Cardiac fibroblast (primary cell): Measurements from ENCODE around the gene PPHLN1.
"Not testable (repeated sequence)": the region's sequence is repeated elsewhere in the genome, so short reads cannot be mapped to it uniquely, and the experiment has no call there.

Source experiments
- DNase-seq, 2 donors: peaks; one replicate each; pipeline versions ENCODE4 v3.0.0 to v3.0.0-alpha.2; 2010; ENCODE audit warnings: low read depth in 2 of 2
- H3K4me3 ChIP-seq, 2 donors: replicated peaks in 1 of 2; 1 replicate in 1 of 2; 2 replicates in 1 of 2; pipeline ENCODE4 v1.5.1; 2011; ENCODE audit warnings: low read depth in 2 of 2, low read length in 2 of 2, mild to moderate bottlenecking in 2 of 2, moderate library complexity in 1 of 2
- TF ChIP-seq, protein P1 (sequence below): IDR thresholded peaks from one replicate; pipeline ENCODE4 v1.5.1; 2011; ENCODE audit warnings: low read depth, mild to moderate bottlenecking, low read length, inconsistent platforms

The PPHLN1 gene

GRCh38 chr12:42332301-42333285, 6.6 kb downstream of the PPHLN1 start:
- H3K4me3 ChIP-seq: no peak overlapping the region
- TF ChIP-seq, protein P1, sequence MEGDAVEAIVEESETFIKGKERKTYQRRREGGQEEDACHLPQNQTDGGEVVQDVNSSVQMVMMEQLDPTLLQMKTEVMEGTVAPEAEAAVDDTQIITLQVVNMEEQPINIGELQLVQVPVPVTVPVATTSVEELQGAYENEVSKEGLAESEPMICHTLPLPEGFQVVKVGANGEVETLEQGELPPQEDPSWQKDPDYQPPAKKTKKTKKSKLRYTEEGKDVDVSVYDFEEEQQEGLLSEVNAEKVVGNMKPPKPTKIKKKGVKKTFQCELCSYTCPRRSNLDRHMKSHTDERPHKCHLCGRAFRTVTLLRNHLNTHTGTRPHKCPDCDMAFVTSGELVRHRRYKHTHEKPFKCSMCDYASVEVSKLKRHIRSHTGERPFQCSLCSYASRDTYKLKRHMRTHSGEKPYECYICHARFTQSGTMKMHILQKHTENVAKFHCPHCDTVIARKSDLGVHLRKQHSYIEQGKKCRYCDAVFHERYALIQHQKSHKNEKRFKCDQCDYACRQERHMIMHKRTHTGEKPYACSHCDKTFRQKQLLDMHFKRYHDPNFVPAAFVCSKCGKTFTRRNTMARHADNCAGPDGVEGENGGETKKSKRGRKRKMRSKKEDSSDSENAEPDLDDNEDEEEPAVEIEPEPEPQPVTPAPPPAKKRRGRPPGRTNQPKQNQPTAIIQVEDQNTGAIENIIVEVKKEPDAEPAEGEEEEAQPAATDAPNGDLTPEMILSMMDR: peak; percentile 51
- peak; percentile 67 to 70 for DNase-seq

DNA sequence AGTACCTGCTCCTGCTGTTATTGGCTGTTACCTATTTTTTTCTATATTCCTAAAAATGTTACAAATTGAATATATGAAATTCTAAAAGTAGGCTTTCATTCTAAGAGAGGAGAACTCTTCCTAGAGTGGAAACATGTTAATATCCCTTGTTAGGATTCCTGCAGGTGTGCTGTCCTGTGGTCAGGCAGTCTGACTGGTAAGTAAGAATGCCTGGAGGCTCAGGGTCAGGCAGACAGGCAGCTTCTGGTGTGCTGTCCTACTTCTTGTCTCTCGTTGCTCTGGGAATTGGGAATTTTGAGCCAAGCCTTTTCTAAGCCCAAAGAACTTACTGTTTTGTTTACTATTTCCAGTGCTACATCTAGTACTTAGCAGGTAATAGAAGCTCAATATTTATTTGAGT, 10.3 kb downstream of the PPHLN1 start:
- no peak for DNase-seq
- H3K4me3 ChIP-seq: no peak overlapping the region
- TF ChIP-seq, protein P1: no peak

DNA sequence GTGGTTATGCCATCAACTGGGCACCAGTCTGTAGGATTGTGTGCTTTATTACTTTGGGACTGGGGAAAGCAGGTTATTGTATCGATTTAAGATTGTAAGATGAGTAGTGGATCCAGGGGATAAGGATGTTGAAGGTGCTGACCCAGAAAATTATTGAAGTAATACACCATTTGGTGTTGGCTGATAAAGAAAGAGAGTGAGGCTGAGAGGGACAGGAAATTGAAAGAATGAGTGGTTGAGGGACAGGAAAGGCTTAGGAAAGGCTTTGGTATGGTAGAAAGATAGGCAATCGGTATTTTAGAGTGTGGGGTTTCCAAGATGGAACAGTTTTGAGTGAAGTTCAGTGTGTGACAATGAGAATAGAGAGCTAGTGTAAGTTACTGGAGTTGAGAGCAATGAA, 12.3 kb downstream of the PPHLN1 start:
- TF ChIP-seq, protein P1: no peak
- H3K4me3 ChIP-seq: no peak overlapping the region
- DNase-seq: no peak

DNA sequence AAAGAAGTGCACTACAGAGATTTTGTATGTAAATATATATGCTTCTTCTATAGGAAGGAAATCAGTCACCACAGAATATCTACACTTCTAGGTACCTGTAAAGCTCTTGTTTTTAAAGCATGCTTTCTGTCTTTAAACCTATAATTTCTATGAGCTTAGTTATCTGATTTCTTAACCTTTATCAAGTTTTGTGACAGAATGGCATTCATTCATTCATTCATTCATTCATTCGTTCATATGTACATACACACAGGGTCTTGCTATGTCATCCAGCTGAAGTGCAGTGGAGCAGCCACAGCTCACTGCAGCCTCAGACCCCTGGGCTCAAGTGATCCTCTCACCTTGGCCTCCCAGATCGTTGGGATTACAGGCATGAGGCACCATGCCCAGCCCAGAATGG, 16.1 kb downstream of the PPHLN1 start:
- DNase-seq: no peak
- H3K4me3 ChIP-seq: no peak overlapping the region
- TF ChIP-seq, protein P1: no peak

DNA sequence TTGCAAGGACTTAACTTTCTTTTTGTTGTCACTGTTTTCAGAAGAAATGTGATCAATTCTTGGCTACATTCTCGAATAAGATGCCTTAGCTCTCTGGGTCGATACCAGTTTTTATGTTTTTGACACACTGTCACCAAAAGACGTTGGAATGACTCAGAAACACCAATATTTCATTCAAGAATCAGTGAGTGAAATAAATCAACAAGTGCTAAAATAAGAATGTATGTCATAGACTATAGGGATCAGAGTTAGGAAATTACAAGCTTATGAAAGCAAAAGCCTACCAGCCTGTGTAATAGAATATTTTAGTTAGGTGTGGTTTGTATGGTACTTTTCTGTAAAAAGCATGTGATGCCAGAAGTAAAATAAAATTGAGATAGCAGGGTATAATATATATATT, 17.8 kb downstream of the PPHLN1 start:
- DNase-seq: no peak
- TF ChIP-seq, protein P1: no peak
- no peak overlapping the region for H3K4me3 ChIP-seq

GRCh38 chr12:42346403-42347002, 20.5 kb downstream of the PPHLN1 start:
- no peak overlapping the region for H3K4me3 ChIP-seq
- no peak for DNase-seq
- TF ChIP-seq, protein P1: no peak

DNA sequence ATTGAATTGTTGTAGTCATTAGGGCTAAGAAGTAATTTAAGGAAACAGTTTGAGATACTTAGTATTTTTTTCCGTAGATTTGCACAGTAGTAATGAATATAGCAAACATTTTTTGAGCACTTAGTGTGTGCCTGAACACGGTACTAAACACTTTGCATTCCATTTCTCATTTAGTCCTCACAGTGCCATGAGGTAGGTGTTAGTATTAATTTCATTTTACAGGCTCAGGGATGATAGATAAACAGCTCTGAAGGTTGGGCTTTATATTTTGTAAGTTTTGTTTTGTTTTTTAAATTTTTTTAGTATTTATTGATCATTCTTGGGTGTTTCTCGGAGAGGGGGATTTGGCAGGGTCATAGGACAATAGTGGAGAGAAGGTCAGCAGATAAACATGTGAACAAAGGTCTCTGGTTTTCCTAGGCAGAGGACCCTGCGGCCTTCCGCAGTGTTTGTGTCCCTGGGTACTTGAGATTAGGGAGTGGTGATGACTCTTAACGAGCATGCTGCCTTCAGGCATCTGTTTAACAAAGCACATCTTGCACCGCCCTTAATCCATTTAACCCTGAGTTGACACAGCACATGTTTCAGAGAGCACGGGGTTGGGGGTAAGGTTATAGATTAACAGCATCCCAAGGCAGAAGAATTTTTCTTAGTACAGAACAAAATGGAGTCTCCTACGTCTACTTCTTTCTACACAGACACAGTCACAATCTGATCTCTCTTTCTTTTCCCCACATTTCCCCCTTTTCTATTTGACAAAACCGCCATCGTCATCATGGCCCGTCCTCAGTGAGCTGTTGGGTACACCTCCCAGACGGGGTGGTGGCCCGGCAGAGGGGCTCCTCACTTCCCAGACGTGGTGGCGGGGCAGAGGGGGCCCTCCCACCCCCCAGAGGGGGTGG, 23.4 kb downstream of the PPHLN1 start:
- not testable (repeated sequence) for H3K4me3 ChIP-seq, DNase-seq

- H3K4me3 ChIP-seq, DNase-seq: not testable (repeated sequence)
Measured at GRCh38 chr12:42350021-42350407, 24.0 kb downstream of the PPHLN1 start.
